GM19238 (cell line): ENCODE measurements around the gene LMLN.
"Not testable (repeated sequence)": the region's sequence is repeated elsewhere in the genome, so short reads cannot be mapped to it uniquely, and the experiment has no call there.

Experiments used
- DNase-seq: peaks from one replicate; pipeline ENCODE4 v3.0.0; 2011; ENCODE audit warnings: low spot score; ENCODE audit not compliant: insufficient read length

Gene LMLN

DNA sequence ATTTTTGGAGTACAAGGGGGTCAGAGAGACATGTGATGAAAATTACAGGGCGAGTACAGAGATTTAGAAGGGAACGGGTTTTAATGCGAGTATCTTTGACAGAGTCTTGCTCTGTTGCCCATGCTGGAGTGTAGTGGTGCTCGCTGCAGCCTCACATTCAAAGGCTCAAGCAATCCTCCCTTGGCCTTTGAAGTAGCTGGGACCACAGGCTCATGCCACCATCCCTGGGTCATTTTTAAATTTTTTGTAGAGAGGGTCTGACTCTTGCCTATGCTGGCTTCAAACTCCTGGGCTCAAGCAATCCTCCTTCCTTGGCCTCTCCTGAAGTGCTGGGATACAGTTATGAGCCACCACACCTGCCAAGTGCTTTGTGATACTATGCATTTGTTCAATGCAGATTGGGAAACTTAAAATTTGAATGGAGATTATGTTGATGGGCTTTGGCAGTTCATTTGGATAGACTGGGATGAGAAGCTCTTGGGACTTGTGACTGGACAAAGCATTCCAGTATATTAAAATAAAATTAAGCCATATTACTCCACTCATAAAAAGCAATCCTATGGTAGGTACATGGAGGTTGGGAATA is 4.0 kb upstream of the LMLN start:
- no peak for DNase-seq

- DNase-seq: no peak
These were observed 3.4 kb upstream of the LMLN start for GRCh38 chr3:197956626-197956988.

DNA sequence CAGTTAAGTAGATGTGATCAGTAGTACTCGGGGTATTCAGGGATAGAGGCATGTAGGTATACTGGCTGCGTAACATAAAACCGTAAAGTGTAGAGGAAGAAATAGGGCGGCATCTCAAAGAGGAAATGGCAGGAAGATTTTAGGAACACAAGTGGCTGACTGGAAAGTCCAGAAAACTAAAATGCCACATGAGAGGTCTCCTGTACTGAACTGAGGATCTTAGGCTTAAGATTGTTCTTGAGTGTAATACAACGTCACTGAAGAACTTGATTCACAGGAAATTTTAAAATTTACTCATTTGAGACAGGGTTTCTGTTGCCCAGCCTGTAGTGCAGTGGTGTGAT is 2.3 kb upstream of the LMLN start:
- no peak for DNase-seq

DNA sequence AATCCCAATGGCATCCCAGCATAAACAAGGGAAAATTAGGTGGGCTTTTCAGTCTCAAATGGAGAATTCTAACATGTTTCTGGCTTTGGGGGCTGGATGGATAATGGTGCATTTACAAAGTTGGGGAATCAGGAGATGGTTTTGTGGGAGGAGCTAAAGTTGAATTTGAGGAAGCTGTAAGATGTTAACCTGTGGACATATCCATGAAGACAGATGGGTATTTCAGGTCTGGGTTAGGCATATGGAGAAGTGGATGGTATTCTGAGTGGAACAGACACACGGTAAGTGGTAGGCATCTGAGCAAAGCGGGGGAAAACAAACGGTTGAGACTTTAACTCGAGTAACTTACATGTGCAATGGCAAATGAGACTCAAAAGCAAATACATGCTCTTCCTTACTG is 1.7 kb upstream of the LMLN start:
- DNase-seq: no peak

- DNase-seq: not testable (repeated sequence)
These were observed 1.2 kb upstream of the LMLN start for GRCh38 chr3:197958848-197959247.

- no peak for DNase-seq
These were observed 522 bp upstream of the LMLN start for GRCh38 chr3:197959500-197959890.

- DNase-seq: no peak
These were observed 921 bp downstream of the LMLN start for GRCh38 chr3:197960694-197961581.

- no peak for DNase-seq
These were observed 1.5 kb downstream of the LMLN start for GRCh38 chr3:197961582-197961945.

GRCh38 chr3:197963019-197963637 is 3.1 kb downstream of the LMLN start:
- no peak for DNase-seq

- DNase-seq: not testable (repeated sequence)
These were observed 7.4 kb downstream of the LMLN start for GRCh38 chr3:197967337-197967989.

GRCh38 chr3:197970588-197970987 is 10.6 kb downstream of the LMLN start:
- no peak for DNase-seq

DNA sequence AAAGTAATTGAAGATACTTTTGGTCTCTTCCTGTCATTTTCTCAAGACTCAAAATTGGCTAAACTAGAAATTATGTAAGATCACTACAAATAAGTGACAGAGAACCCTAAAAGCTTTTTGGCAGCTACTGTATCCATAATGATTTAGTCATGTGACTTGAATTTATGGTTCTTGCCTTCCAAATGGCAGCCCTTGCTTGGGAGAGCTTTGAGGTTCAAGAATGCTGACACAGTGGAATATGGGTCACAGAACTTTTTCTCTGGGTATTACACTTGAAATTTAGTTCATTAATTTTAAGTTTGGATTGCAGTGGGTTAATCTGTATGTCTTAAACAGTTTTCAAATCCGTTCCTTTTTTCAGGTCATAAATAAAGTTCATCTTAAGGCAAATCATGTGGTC is 14.0 kb downstream of the LMLN start:
- DNase-seq: no peak

GRCh38 chr3:197975311-197975710 is 15.3 kb downstream of the LMLN start:
- DNase-seq: no peak

GRCh38 chr3:197983076-197983475 is 23.1 kb downstream of the LMLN start:
- DNase-seq: no peak

GRCh38 chr3:197989651-197990050 is 29.6 kb downstream of the LMLN start:
- no peak for DNase-seq

DNA sequence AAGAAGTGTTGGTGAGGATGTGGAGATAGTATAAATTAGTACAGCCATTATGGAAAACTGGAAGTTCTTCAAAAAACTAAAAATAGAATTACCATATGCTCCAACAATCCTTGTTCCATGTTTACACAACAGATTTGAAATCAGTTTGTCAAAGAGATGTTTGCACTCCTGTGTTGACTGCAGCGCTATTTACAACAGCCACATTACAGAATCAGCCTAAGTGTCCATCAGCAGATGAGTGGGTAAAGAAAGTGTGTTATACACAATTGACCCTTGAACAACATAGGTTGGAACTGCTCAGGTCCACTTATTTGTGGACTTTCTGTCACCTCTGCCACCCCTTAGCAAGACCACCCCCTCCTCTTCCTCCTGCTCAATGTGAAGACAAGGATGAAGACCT is 34.7 kb downstream of the LMLN start:
- DNase-seq: no peak

- no peak for DNase-seq
These were observed 36.8 kb downstream of the LMLN start for GRCh38 chr3:197996855-197997254.

DNA sequence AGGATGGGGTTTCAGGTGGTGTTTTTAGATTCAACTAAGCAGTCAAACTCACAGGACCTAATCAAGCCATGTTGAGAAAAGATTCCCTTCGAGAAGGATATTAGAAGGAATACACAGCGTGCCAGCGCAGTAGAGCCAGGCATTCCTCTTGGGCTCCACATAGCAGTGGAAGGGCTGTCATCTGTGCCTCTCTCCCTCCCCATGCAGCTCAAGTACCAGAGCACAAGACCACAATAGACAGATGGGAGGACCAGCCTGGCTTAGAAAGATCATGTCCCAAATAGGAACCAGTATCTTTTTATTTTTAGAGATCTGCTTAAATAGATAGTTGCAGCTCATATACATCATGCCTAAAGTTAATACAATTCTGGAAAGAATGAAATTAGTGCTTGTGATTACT is 37.9 kb downstream of the LMLN start:
- DNase-seq: no peak

DNA sequence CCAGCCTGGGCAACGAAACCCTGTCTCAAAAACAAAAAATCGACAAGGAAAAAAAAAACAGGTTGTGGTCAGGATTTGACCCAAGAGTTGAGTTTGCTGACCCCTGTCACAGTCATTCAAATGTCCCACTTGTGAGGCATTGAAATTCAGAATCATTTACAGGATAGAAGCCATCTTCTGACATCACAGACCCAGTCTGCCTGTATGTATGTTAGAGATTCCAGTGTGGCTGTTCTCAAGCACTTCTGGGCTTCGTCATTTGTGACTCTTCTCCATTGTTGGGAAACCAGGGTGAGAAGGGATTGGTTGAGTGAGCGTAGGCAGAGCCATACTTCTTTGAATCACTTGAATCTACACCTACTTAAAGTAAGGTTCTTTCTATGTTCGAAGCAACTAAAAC is 57.1 kb downstream of the LMLN start:
- no peak for DNase-seq

- DNase-seq: no peak
These were observed 58.4 kb downstream of the LMLN start for GRCh38 chr3:198018416-198018815.

- DNase-seq: no peak
These were observed 59.1 kb downstream of the LMLN start for GRCh38 chr3:198019115-198019514.

GRCh38 chr3:198021320-198021719 is 61.3 kb downstream of the LMLN start:
- DNase-seq: no peak
